MM.1S (cell line): ENCODE results near the gene LRRC3B.

Experiments used
- DNase-seq: peaks from one replicate; pipeline ENCODE4 v3.0.0-alpha.2; 2015
- H2AFZ ChIP-seq: fragments of 300-600 bp; sonication (generic); 2 replicates; pipeline ENCODE4 v1.6.0; 2016; ENCODE audit warnings: antibody characterized with exemption, low read length
- H3F3A ChIP-seq: fragments of 300-600 bp; sonication (generic); 2 replicates; pipeline ENCODE4 v1.6.1; 2016; ENCODE audit warnings: mild to moderate bottlenecking, antibody characterized with exemption, low read length, moderate library complexity, mixed read lengths; ENCODE audit not compliant: insufficient read depth
- H3K27ac ChIP-seq: fragments of 300-600 bp; sonication (generic); 2 replicates; pipeline ENCODE4 v1.5.1; 2016; ENCODE audit warnings: mild to moderate bottlenecking, low read length
- H3K27me3 ChIP-seq: fragments of 300-600 bp; sonication (generic); replicated peaks from 2 replicates; pipeline ENCODE4 v1.6.0; 2016; ENCODE audit warnings: low read length; ENCODE audit not compliant: insufficient read depth
- H3K36me3 ChIP-seq: fragments of 300-600 bp; sonication (generic); replicated peaks from 2 replicates; pipeline ENCODE4 v1.6.1; 2016; ENCODE audit warnings: mild to moderate bottlenecking, low read length, mixed read lengths; ENCODE audit not compliant: insufficient read depth
- H3K4me1 ChIP-seq: fragments of 300-600 bp; sonication (generic); 2 replicates; pipeline ENCODE4 v1.6.1; 2016; ENCODE audit warnings: low read length, mixed read lengths
- H3K4me2 ChIP-seq: fragments of 300-600 bp; sonication (generic); 2 replicates; pipeline ENCODE4 v1.6.0; 2016; ENCODE audit warnings: low read depth, low read length
- H3K4me3 ChIP-seq: fragments of 300-600 bp; sonication (generic); 2 replicates; pipeline ENCODE4 v1.5.1; 2016; ENCODE audit warnings: low read length, mixed read lengths
- H3K79me2 ChIP-seq: fragments of 300-600 bp; sonication (generic); 2 replicates; pipeline ENCODE4 v1.6.1; 2016; ENCODE audit warnings: mixed run types, low read length, mixed read lengths
- H3K9ac ChIP-seq: fragments of 300-600 bp; sonication (generic); 2 replicates; pipeline ENCODE4 v1.6.1; 2016; ENCODE audit warnings: low read length, mixed read lengths
- H3K9me2 ChIP-seq: fragments of 300-600 bp; sonication (generic); replicated peaks from 2 replicates; pipeline ENCODE4 v1.6.1; 2016; ENCODE audit warnings: mild to moderate bottlenecking, low read length, mixed read lengths; ENCODE audit not compliant: insufficient read depth
- H3K9me3 ChIP-seq: fragments of 300-600 bp; sonication (generic); replicated peaks from 2 replicates; pipeline ENCODE4 v1.6.1; 2016; ENCODE audit warnings: mild to moderate bottlenecking, low read length, mixed read lengths; ENCODE audit not compliant: insufficient read depth
- H4K20me1 ChIP-seq: fragments of 300-600 bp; sonication (generic); 2 replicates; pipeline ENCODE4 v1.6.1; 2016; ENCODE audit warnings: mild to moderate bottlenecking, low read length, moderate library complexity, mixed read lengths; ENCODE audit not compliant: insufficient read depth
- CTCF ChIP-seq: fragments of 300-600 bp; sonication (generic); IDR thresholded peaks from 2 replicates; pipeline ENCODE4 v1.5.1; 2016; ENCODE audit warnings: antibody characterized with exemption, low read length, mixed read lengths
- EZH2 ChIP-seq: fragments of 300-600 bp; sonication (generic); optimal IDR thresholded peaks from 2 replicates; pipeline ENCODE3; 2017; ENCODE audit warnings: low read depth, mild to moderate bottlenecking, antibody characterized with exemption, low read length, mixed read lengths
- EZH2phosphoT487 ChIP-seq: fragments of 300-600 bp; sonication (generic); IDR thresholded peaks from 2 replicates; pipeline ENCODE4 v1.6.1; 2018; ENCODE audit warnings: antibody characterized with exemption, low read length

The LRRC3B gene

GRCh38 chr3:26713091-26713490 lies 90.5 kb downstream of the LRRC3B start:
- TF ChIP-seq EZH2phosphoT487, result no peak
- no peak for TF ChIP-seq CTCF
- TF ChIP-seq EZH2, result no peak
- H3F3A ChIP-seq, result no peaks in the 10 kb centered on the region
- H3K9me3 ChIP-seq, result no peaks in the 10 kb centered on the region
- no peaks in the 10 kb centered on the region for H3K27me3 ChIP-seq
- no peak overlapping the region for H3K9ac ChIP-seq
- no peak overlapping the region for H3K27ac ChIP-seq
- DNase-seq, result no peak
- peaks cover 5% of the 10 kb centered on the region; the same call in 1 of the 2 replicates for H3K4me1 ChIP-seq
- H2AFZ ChIP-seq, result no peak overlapping the region
- H4K20me1 ChIP-seq, result no peaks in the 10 kb centered on the region
- H3K9me2 ChIP-seq, result no peaks in the 10 kb centered on the region
- no peaks in the 10 kb centered on the region for H3K79me2 ChIP-seq
- H3K4me2 ChIP-seq, result no peak overlapping the region
- H3K4me3 ChIP-seq, result no peak overlapping the region
- no peaks in the 10 kb centered on the region for H3K36me3 ChIP-seq

DNA sequence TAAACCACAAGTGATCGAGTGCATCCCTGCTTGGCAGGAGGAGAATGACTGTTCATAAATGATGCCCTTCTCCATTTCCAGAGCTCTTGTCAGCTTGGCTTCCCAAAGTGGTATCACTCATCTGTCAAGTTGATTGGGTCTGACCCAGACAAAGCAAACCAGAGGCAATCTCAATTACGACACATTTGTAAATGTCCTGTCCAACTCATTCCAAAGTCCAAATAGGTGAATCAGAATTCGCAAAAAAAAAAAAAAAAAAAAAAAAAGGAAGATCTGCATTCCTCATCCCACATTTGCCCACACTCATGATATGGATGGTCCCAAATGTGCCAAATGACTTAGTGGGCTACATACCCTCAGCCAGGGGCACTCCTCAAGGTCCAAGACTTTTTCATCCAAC lies 91.9 kb downstream of the LRRC3B start:
- DNase-seq, result no peak
- no peaks in the 10 kb centered on the region for H3F3A ChIP-seq
- no peaks in the 10 kb centered on the region for H3K79me2 ChIP-seq
- no peaks in the 10 kb centered on the region for H3K36me3 ChIP-seq
- TF ChIP-seq EZH2phosphoT487 (no peak), EZH2 (no peak), CTCF (no peak)
- H3K9me3 ChIP-seq, result no peaks in the 10 kb centered on the region
- H3K4me2 ChIP-seq, result no peak overlapping the region
- no peak overlapping the region for H2AFZ ChIP-seq
- no peaks in the 10 kb centered on the region for H3K9me2 ChIP-seq
- no peak overlapping the region for H3K9ac ChIP-seq
- peaks cover 5% of the 10 kb centered on the region; the same call in 1 of the 2 replicates for H3K4me1 ChIP-seq
- no peaks in the 10 kb centered on the region for H3K27me3 ChIP-seq
- H3K27ac ChIP-seq, result no peak overlapping the region
- H4K20me1 ChIP-seq, result no peaks in the 10 kb centered on the region
- no peak overlapping the region for H3K4me3 ChIP-seq

DNA sequence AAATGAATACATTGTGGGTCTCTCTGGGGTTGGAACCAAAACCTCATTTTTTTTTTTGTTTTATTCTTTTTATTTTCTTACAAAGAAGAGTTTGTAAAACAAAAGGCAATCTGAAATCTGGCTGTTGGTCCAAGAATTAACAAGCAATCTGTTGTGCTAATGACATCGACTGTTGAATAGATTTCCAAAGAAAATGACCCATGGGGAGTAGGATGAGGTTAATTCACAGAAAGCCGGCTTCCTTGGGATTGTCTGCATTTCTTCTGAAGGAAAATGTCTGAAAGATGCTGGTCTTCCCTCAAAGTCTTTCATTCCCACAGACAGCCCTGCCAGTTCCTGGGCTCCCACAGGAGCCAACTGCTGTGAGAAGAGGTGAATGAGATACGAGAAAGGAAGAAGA lies 92.9 kb downstream of the LRRC3B start:
- Histone ChIP-seq H3K36me3 (no peaks in the 10 kb centered on the region), H3K9ac (no peak overlapping the region)
- no peak for DNase-seq

More for the DNA sequence above, 92.9 kb downstream of the LRRC3B start:
- no peak overlapping the region for H3K4me3 ChIP-seq
- no peak overlapping the region for H3K4me2 ChIP-seq
- no peak overlapping the region for H2AFZ ChIP-seq
- H3K27ac ChIP-seq, result no peak overlapping the region
- H3K27me3 ChIP-seq, result no peaks in the 10 kb centered on the region
- H4K20me1 ChIP-seq, result no peaks in the 10 kb centered on the region
- TF ChIP-seq CTCF (no peak), EZH2phosphoT487 (no peak), EZH2 (no peak)
- no peaks in the 10 kb centered on the region for H3K9me2 ChIP-seq
- H3F3A ChIP-seq, result no peaks in the 10 kb centered on the region
- H3K79me2 ChIP-seq, result no peaks in the 10 kb centered on the region
- peaks cover 5% of the 10 kb centered on the region; the same call in 1 of the 2 replicates for H3K4me1 ChIP-seq
- no peaks in the 10 kb centered on the region for H3K9me3 ChIP-seq
